Fibroblast of lung (primary cell): Measurements from ENCODE around the gene RNF41. TPM values are rescaled to one million over a fixed set of nuclear protein-coding genes. Genes with fewer than 3 reads are reported as not detected.
"Not testable (repeated sequence)": the region's sequence is repeated elsewhere in the genome, so short reads cannot be mapped to it uniquely, and the experiment has no call there.

Experiments
- DNase-seq, 2 donors: peaks; one replicate each; pipeline versions ENCODE4 v3.0.0 to v3.0.0-alpha.2; 2010; ENCODE audit warnings: low read depth in 2 of 2
- H2AFZ ChIP-seq: 2 replicates; pipeline ENCODE4 v1.5.1; 2012; ENCODE audit warnings: low read length, control low read depth, inconsistent platforms
- H3K27ac ChIP-seq: 2 replicates; pipeline ENCODE4 v1.5.1; 2011; ENCODE audit warnings: low read length, control low read depth; ENCODE audit not compliant: insufficient read depth
- H3K27me3 ChIP-seq: 2 replicates; pipeline ENCODE4 v1.5.1; 2011; ENCODE audit warnings: mild to moderate bottlenecking, low read length; ENCODE audit not compliant: control insufficient read depth, insufficient read depth
- H3K36me3 ChIP-seq: 2 replicates; pipeline ENCODE4 v1.5.1; 2011; ENCODE audit warnings: low read length; ENCODE audit not compliant: control insufficient read depth, insufficient read depth
- H3K4me1 ChIP-seq: 2 replicates; pipeline ENCODE4 v1.5.1; 2011; ENCODE audit warnings: low read length; ENCODE audit not compliant: control insufficient read depth, insufficient read depth; ENCODE audit errors: extremely low read depth
- H3K4me2 ChIP-seq: 2 replicates; pipeline ENCODE4 v1.5.1; 2011; ENCODE audit warnings: low read length, control low read depth; ENCODE audit not compliant: insufficient read depth; ENCODE audit errors: extremely low read depth
- H3K4me3 ChIP-seq, 4 experiments: fragments of 200-600 bp in 1 of 4; sonication (generic) in 1 of 4; replicated peaks in 1 of 4; 2 replicates each; pipeline ENCODE4 v1.5.1; 2011 to 2016; ENCODE audit warnings: low read length in 4 of 4, low read depth in 3 of 4, mild to moderate bottlenecking in 3 of 4, control low read depth in 2 of 4, inconsistent platforms in 1 of 4, mixed read lengths in 1 of 4; ENCODE audit not compliant: insufficient read depth in 1 of 4; ENCODE audit errors: control extremely low read depth in 1 of 4
- H3K79me2 ChIP-seq: 2 replicates; pipeline ENCODE4 v1.5.1; 2012; ENCODE audit warnings: mild to moderate bottlenecking, low read length, inconsistent platforms; ENCODE audit not compliant: control insufficient read depth, insufficient read depth
- H3K9ac ChIP-seq: 2 replicates; pipeline ENCODE4 v1.5.1; 2011; ENCODE audit warnings: mild to moderate bottlenecking, low read length, control low read depth; ENCODE audit not compliant: insufficient read depth
- H3K9me3 ChIP-seq: 2 replicates; pipeline ENCODE4 v1.5.1; 2012; ENCODE audit warnings: low read depth, low read length; ENCODE audit not compliant: control insufficient read depth, insufficient read depth
- H4K20me1 ChIP-seq: 2 replicates; pipeline ENCODE4 v1.5.1; 2011; ENCODE audit warnings: low read length; ENCODE audit not compliant: control insufficient read depth, insufficient read depth; ENCODE audit errors: extremely low read depth
- EZH2 ChIP-seq: IDR thresholded peaks from 2 replicates; pipeline ENCODE4 v1.5.1; 2012; ENCODE audit warnings: low read length, control low read depth, mild to moderate bottlenecking; ENCODE audit errors: missing control alignments
- polyA plus RNA-seq, 2 donors: library from polyadenylated mRNA; depleted of rRNA in 1 of 2; stranded (reverse) in 1 of 2; unstranded in 1 of 2; fragments of >200 nt; gene quantifications; 2 replicates each; pipeline ENCODE4 v1.2.1, GENCODE V29; 2011 to 2012; ENCODE audit warnings: missing spikeins in 1 of 2
- total RNA-seq: library from RNA; depleted of rRNA; stranded (reverse); fragments of >200 nt; gene quantifications from 2 replicates; pipeline ENCODE4 v1.2.1, GENCODE V29; 2014
- TF ChIP-seq, protein P1 (sequence below), 2 donors: IDR thresholded peaks in 1 of 2; conservative IDR thresholded peaks in 1 of 2; 1 replicate in 1 of 2; 2 replicates in 1 of 2; pipeline ENCODE4 v1.5.1; 2011 to 2012; ENCODE audit warnings: low read length in 2 of 2, control low read depth in 1 of 2, inconsistent platforms in 1 of 2, low read depth in 1 of 2, mild to moderate bottlenecking in 1 of 2

The RNF41 gene
- total and polyA plus RNA-seq, 2 donors (not counting 1 experiment from before 2014, with no cell fraction given): 99.7 to 199 TPM

DNA sequence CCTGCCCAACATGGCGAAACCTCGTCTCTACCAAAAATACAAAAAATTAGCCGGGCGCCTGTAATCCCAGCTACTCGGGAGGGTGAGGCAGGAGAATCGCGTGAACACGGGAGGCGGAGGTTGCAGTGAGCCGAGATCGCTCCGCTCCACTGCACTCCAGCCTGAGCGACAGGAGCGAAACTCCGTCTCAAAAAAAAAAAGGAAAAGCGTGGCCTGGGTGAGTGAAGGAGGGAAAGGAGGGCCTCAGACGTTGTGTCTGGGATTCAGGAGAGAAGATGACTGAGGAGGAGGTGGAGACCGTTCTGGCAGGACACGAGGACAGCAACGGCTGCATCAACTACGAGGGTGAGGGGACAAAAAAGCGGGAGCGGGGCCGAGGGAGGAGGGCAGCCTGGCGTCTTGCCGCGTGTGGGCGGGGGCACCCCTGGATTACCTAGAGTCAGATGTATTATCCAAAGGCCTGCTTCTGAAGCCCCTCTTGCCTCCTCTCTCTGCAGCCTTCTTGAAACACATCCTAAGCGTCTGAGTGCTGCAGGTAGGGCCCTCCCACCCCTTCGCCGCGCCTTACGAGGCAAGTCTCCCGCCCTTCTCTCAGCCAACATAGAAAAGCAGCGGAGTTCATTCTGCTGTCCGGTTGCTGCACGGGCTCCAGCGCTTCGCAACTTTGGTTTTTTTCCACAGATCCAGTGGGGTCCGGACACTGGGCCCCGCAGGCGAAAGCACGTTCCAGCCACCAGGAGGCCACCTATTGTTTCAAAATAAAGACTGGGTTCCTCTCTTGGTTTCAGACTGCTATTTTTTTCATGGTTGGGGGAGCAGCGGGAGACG lies 64.3 kb downstream of the RNF41 start:
- Histone ChIP-seq H3K9me3 (no peaks in the 10 kb centered on the region), H3K9ac (peak overlapping the region; percentile 56), H3K27me3 (no peaks in the 10 kb centered on the region), H3K4me3 (peak overlapping the region; percentile 46 to 67 (median 56)), H4K20me1 (peaks cover 1% of the 10 kb centered on the region), H3K4me1 (peaks cover 22% of the 10 kb centered on the region), H2AFZ (peak overlapping the region; percentile 64), H3K79me2 (peaks cover 43% of the 10 kb centered on the region), H3K27ac (peak overlapping the region; percentile 73), H3K4me2 (peak overlapping the region; percentile 88), H3K36me3 (peaks cover 24% of the 10 kb centered on the region)
- DNase-seq: peak; percentile 85
- TF ChIP-seq, protein P1, sequence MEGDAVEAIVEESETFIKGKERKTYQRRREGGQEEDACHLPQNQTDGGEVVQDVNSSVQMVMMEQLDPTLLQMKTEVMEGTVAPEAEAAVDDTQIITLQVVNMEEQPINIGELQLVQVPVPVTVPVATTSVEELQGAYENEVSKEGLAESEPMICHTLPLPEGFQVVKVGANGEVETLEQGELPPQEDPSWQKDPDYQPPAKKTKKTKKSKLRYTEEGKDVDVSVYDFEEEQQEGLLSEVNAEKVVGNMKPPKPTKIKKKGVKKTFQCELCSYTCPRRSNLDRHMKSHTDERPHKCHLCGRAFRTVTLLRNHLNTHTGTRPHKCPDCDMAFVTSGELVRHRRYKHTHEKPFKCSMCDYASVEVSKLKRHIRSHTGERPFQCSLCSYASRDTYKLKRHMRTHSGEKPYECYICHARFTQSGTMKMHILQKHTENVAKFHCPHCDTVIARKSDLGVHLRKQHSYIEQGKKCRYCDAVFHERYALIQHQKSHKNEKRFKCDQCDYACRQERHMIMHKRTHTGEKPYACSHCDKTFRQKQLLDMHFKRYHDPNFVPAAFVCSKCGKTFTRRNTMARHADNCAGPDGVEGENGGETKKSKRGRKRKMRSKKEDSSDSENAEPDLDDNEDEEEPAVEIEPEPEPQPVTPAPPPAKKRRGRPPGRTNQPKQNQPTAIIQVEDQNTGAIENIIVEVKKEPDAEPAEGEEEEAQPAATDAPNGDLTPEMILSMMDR (conservative IDR thresholded peaks at IDR 0.05 in 1 of 2, IDR thresholded peaks at IDR 0.05 in 1 of 2; ENCODE audit: low read depth in 1 of 2, low read length in 2 of 2): peak; percentile 53 to 66
- TF ChIP-seq EZH2: no peak

DNA sequence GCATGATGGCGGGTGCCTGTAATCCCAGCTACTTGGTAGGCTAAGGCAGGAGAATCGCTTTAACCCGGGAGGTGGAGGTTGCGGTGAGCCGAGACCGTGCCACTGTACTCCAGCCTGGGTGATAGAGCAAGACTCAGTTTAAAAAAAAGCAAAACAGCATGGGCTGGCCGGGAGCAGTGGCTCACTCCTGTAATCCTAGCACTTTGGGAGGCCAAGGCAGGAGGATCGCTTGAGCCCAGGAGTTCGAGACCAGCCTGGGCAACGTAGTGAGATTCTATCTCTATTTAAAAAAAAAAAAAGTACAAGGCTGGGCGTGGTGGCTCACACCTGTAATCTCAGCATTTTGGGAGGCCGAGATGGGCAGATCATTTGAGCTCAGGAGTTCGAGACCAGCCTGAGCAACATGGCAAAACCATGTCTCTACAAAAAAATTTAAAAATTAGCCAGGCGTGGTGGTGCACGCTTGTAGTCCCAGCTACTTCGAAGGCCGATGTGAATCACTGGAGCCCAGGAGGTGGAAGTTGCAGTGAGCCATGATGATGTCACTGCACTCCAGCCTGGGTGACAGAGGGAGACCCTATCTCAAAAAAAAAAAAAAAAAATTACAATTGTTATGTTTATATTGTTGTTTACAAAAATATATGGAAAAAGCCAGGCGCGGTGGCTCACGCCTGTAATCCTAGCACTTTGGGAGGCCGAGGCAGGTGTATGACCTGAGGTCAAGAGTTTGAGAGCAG lies 65.1 kb downstream of the RNF41 start:
- not testable (repeated sequence) for H3K27me3 ChIP-seq, H4K20me1 ChIP-seq, H2AFZ ChIP-seq, H3K9me3 ChIP-seq, H3K9ac ChIP-seq
- H3K4me2 ChIP-seq: peak overlapping the region; percentile 88
- H3K27ac ChIP-seq: peak overlapping the region; percentile 73
- peak in 1 of 2 donors; percentile 47 for DNase-seq
- peaks cover 21% of the 10 kb centered on the region for H3K4me1 ChIP-seq
- H3K36me3 ChIP-seq: peaks cover 18% of the 10 kb centered on the region
- H3K4me3 ChIP-seq: peak overlapping the region in 3 of 4 experiments; percentile 55 to 67 (median 58)
- peaks cover 38% of the 10 kb centered on the region for H3K79me2 ChIP-seq

DNA sequence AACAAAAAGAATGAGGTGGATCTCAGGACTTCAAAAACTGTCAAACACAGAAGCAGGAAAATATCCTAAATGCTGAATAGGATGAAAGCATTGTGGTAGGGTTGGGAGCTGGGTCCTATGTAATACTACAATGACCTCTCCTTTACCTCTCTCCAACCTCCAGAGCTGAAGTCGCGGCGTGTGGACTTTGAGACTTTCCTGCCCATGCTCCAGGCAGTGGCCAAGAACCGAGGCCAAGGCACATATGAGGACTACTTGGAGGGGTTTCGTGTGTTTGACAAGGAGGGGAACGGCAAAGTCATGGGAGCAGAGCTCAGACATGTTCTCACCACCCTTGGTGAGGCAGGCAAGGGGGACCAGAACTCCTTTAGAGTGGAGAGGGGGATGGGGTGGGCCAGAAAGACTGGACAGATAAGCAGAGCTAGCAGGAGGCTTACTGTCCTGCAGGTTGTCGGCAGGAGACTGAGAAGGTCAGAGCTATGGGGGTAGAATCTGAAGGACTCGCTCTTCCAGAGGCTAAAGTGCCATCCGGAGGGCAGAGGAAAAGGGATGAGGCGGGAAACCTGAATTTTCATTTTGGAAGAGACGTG lies 66.4 kb downstream of the RNF41 start:
- H3K4me3 ChIP-seq: no peak overlapping the region
- H3K36me3 ChIP-seq: peaks cover 6% of the 10 kb centered on the region
- H4K20me1 ChIP-seq: no peaks in the 10 kb centered on the region
- no peak for DNase-seq
- H3K9me3 ChIP-seq: no peaks in the 10 kb centered on the region
- no peaks in the 10 kb centered on the region for H3K27me3 ChIP-seq
- peaks cover 16% of the 10 kb centered on the region for H3K4me1 ChIP-seq
- H2AFZ ChIP-seq: no peak overlapping the region
- peaks cover 27% of the 10 kb centered on the region for H3K79me2 ChIP-seq
- no peak overlapping the region for H3K9ac ChIP-seq
- no peak overlapping the region for H3K27ac ChIP-seq
- H3K4me2 ChIP-seq: no peak overlapping the region
- TF ChIP-seq EZH2: no peak
- TF ChIP-seq, protein P1 (conservative IDR thresholded peaks at IDR 0.05 in 1 of 2, IDR thresholded peaks at IDR 0.05 in 1 of 2; ENCODE audit: low read depth in 1 of 2, low read length in 2 of 2): no peak
